Esophagus muscularis mucosa (tissue), 4 donors: Measurements from ENCODE around the gene FASTKD3.

Experiments
- CTCF ChIP-seq, 3 experiments: fragments of 200-600 bp in 2 of 3; fragments of 450-650 bp in 1 of 3; sonication (generic) in 2 of 3; IDR thresholded peaks; one replicate each; pipeline ENCODE4 v1.5.1; 2017 to 2019; ENCODE audit warnings: antibody characterized with exemption in 3 of 3, mild to moderate bottlenecking in 2 of 3, moderate library complexity in 1 of 3
- EP300 ChIP-seq: sonication (generic); formaldehyde crosslinking; IDR thresholded peaks from one replicate; pipeline ENCODE4 v1.6.1; 2017; ENCODE audit warnings: antibody characterized with exemption
- POLR2A ChIP-seq: fragments of 450-650 bp; IDR thresholded peaks from one replicate; pipeline ENCODE4 v1.6.1; 2017; ENCODE audit warnings: antibody characterized with exemption, moderate library complexity, mild to moderate bottlenecking, low read depth

GRCh38 chr5:7907612-7908011 is 38.8 kb upstream of the FASTKD3 start:
- TF ChIP-seq CTCF (IDR thresholded peaks at IDR 0.05) (no peak), POLR2A (no peak), EP300 (no peak)
